GOT3 (cell line): ENCODE data around the gene KCTD8.
"Not testable (repeated sequence)": the region's sequence is repeated elsewhere in the genome, so short reads cannot be mapped to it uniquely, and the experiment has no call there.

Experiments
- DNase-seq: peaks from one replicate; lab custom pipeline; 2025; ENCODE audit warnings: mixed read lengths; lab: John Stamatoyannopoulos, UW

KCTD8 gene

DNA sequence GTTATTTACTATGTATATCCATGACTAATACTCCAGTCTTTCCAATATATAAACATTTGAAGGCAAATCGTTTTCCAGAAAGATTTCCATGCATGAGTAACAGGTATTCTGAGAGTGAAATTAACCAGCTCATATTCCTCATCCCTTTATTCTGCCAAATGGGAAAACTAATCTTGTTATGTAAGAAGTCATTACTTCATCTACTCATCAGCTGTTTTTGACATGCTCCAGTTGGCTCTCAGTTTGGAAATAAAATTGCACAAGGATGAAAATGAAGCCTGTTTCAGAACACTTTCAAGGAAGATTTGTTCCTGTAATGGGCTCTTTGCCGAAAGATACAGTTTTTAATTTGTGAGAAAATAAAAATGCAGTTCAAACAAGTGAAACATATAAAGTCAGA, 121.9 kb downstream of the KCTD8 start:
- no peak for DNase-seq

DNA sequence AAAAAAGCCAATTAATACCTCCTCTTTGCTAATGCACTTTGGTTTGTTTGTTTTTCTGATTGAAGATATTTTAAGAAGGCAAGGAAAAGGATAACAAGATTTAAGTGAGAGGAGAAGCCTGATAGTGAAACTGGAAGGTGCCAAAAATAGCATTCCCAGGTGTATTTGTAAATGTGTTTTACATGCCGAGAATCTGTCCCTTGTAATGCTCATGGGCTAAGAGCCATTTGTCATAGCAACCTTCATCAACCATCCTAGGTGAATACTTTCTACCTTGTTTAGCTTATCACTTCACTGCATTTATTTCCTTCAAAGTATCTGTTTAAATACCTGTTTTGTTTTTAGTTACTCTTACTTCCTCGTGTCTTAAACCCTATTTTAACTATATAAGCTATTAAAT, 127.8 kb downstream of the KCTD8 start:
- DNase-seq, result no peak

DNA sequence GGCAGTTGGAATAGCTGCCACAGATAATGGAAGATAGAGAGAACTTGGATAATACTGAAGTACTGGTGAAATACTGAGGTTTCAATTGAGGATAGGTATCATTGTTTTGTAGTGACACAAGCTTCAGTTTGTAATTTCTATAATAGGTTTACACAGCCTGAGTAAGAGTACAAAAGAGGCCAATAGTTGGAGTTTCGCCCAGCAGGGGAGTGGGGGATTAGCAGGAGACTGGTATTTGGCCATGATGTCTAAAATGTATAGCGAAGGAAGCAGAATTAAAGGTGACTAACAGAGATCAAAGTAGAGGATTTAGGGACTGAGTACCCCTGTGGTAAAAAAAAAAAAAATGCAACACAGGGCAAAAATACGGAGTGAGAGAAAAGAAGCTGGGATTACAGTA, 129.5 kb downstream of the KCTD8 start:
- no peak for DNase-seq

DNA sequence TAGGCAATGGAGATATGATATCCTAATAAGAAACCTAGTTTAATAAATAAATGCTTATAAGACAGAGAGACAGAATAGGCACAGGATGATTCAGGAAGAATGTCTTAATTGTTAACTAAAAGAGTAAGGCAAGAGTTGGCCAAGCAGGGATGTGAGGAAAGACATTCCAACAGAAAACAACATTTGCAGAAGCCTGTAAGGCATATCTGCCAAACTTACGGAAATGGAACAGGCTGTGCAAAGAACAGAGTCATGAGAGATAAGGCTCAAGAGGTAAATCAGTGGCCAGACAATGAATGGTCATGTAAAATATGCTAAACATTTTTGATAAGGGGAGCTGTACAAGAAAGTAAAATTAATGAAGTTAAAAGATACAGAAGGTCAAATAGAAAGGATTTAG, 134.9 kb downstream of the KCTD8 start:
- DNase-seq, result no peak

DNA sequence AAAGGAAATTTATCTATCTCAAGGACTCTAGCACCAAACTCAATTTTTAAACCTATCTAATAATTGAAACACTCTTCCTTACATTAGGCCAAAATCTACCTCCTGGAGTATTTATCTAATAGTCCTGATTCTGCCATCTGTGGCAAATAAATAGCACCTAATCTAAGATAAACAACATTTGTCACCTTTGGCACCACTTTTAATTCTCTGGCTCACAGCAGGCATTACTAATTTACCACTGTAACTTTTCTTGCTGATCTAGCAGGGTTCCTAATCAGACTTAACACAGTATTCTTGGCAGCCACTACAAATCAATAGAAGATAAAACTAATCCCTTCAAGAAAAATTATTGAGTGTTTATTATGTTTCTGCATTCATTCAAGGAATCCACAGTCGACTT, 161.1 kb downstream of the KCTD8 start:
- DNase-seq, result no peak

DNA sequence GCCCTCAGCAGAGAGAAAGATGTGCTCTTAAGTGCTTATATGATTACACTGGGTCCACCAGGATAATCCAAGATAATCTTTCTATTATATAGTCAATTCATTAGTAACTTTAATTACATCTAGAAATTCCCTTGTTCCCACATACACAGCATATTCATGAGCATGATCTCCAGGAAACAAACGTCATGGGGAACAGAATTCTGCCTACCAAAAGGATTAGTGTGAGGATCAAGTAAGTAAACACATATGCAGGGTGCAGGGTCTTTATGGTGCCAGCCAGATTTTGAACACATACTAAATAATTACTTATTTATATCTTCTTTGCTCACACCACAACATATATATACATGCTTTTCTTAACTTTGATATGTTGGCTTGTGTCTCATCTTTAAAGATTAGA, 169.1 kb downstream of the KCTD8 start:
- DNase-seq, result no peak

DNA sequence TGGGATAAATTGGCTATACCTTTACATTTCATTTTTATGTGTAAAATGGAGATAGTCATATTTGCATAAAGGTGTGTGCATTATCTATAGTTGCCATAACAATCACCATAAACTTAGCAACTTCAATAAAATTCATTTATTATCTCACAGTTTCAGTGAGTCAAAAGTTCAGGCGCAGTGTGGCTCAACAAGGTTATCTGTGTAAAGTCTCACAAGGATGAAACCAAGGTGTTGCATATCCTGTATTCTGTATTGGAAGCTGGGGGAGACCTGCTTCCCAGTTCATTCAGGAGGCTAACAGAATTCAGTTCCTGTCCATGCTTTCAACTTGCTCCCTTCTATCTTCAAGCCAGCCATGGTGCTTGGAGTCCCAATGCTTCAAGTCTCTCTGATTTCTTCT, 169.5 kb downstream of the KCTD8 start:
- no peak for DNase-seq

DNA sequence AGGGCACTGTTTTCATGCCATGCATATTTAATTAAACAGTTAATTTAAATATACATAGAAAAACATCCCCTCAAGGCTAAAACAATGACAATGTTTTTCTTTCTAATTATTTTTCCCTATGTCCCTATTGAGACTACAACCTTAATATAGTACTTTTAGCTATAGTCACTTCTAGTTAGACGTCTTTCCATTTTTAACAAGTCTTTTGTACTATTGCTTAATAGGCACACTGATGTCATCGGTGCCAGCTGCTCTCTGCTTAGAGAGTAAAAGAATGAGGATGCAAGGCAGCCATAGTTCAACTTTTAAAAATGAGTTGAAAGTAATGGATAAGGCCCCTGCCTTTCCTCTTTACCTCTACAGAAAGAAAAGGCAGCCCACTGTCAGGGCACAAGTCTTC, 191.1 kb downstream of the KCTD8 start:
- no peak for DNase-seq

DNA sequence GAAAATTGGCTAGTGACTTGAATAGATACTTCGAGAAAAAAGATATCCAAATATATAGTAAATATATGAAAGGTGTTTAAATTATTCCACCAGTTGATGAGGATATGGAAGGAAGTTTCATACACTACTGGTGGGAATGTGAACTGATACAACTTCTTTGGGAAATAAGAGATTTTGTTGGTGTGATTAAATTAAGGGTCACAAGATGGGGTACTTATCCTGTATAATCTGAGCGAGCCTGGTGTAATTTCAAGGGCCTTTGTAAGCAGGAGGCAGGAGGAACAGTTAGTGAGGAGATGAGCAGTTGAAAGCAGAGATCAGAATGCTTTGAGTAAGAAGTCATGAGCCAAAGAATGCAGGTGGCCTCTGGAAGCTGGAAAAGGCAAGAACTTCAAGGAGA, 192.2 kb downstream of the KCTD8 start:
- DNase-seq, result no peak

DNA sequence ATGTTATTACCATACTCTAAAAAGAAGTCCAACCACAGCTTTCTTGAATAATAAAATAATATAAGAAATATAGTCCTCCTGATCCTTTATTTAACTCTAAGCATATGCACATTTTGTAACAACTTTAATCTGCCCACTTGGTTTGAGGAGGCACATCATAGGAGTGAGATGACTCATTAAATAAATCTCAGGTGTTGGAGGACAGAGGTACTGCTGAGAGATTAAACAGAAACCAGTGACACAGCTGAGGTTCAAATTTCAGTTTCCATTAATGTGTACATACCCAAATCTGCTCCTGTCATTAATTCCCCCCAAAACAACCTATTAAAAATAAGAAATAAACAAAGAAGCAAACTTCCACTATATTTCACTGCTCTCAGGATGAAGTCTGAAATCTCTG, 211.0 kb downstream of the KCTD8 start:
- DNase-seq, result no peak

DNA sequence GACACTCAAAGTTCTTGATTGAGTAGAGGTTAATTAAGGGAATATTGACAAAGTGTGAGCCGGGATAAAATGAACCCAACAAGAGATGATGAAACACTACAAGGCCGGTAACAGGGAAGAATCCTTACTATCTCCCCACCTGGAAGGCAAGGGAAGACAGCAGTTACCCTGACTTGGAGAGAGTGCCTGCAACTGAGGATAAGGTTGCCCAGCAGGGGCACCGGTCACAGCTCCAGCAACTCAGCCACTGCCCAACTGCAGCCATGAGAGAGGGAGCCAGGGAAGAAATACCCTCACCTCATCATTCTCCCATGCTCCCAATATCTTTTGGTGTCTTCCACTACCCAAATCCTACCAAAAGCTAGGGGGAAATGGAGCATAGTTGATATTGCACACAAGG, 212.7 kb downstream of the KCTD8 start:
- no peak for DNase-seq

DNA sequence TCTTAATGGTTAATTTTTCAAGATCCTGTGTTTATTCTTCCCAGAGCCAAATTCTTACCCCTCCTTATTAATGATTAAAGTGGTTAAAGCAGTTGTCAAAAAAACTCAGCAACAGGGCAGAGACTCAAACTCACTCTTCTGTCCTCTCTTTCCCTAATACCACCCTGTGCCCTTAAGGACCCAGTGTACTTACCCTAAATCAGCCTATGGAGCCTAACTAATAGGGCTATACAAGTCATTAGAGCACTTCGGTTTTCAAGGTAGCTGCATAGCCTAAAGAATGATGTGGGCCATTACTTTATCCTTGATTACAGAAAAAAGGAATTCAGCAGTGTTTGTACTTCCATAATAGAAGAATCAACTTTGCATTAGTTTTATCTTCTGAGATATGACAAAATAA, 216.3 kb downstream of the KCTD8 start:
- DNase-seq, result no peak

DNA sequence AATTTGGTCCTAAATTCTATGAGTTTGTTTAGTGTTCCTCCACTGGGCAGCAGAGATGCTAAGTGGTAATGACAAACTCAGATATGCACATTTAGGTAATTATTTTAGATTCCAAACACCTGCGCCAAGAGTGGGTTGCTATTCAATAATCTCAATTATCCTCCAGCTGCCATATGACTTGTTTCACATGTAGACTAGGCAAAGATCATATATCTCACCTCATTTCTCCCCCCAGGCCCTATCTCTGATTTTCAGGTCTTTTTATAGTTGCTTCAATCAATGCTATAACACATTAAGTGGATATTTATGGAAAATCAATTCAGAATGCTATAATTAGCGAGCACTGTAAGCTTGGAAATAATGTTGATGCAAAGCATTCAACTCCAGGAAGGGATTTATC, 217.6 kb downstream of the KCTD8 start:
- DNase-seq, result no peak

DNA sequence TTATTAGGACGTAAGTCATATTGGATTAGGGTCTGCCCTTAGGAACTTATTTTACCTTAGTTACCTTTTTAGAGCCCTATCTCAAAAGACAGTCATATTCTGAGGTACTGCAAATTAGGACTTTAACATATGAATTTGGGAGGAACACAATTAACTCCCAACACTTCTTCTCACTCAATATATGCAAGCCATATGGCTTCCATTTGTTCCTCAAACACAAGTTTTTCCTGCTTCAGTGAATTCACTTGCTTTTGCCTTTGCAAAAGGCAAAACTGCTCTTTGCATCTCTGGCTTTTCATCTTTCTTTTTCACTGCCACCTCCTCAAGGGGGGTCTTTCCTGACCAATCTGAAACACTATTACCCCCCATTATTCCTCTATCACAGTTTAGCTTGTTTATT, 220.3 kb downstream of the KCTD8 start:
- no peak for DNase-seq

DNA sequence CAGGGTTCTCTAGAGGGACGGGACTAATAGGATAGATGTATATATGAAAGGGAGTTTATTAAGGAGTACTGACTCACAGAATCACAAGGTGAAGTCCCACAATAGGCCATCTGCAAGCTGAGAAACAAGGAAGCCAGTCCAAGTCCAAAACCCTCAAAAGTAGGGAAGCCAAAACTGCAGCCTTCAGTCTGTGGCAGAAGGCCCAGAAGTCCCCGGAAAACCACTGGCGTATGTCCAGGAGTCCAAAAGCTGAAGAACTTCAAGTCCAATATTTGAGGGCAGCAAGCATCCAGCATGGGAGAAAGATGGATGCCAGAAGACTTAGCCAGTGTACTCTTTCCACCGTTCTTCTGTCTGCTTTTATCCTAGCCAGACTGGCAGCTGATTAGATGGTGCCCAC, 227.2 kb downstream of the KCTD8 start:
- DNase-seq, result no peak

DNA sequence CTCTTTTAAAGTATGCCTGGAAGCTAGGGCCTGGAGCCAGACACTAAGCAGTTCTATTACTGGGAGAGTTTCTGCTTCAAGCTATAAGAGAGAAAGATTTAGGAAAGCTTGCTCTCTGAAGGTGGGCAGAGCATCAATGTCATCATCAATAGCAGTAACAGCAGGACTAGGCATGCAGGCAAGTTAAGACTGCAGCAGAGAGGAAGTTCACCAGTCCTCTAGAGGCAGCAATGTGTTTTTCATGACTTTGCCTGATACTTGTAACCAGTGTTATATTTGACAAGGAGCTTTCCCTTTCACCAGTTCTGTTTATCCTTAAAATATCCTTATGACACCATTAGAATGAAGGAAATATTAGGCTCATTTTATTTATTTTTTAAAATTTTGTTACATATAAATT, 237.9 kb downstream of the KCTD8 start:
- DNase-seq, result no peak

DNA sequence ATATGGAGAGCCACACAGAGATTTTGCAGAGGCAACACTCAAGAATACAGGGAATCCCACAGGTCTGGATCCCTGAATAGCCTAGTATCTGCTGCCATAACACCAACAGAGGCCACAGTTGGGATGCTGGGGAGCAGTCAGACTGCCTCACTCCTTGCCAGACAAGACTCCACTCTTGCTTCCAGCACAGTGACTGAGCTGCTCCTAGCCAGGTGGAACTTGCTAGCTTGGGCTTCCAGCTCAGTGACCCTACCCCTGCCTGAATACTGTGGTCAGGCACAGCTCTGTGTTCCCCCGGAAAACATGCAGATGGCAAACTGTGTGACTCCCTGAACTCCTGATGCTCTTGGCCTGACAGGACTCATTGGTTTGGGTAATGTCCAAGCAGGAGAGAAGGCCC, 251.8 kb downstream of the KCTD8 start:
- no peak for DNase-seq

DNA sequence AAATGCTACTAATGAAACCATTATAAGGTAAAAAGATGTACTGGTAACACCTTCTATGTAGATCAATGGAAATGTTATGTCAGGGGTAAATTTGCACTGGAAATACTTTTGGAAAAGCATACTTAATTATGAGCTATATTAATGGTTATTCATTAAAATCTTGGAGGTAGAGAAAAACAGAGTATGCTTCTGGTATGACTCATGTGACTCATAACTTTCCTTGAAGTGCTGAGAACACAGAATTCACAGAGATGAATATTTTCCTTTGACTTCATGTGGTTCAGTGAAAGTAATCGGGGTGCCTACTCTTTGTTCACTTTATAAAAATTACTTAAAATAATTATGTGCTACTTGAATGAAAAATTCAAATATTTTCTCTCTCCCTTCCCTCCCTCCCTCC, 254.2 kb downstream of the KCTD8 start:
- no peak for DNase-seq

DNA sequence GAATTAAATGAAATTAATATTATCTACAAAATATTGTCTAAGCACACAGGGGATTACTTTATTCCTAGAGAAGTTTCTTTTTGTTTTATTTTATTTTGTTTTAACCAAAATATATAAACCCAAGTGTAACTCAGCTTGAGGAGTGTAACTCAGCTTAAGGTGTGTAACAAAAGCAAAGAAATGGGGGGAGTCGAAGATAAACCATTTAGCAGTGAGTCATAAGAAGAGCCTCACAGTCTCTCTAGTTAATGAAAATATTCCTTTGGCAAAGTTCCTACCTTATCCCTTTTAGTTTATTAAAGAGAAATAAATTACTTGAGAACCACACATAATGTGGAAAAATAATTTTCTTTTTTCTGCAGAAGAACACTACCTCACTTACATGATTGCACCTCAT, 261.8 kb downstream of the KCTD8 start:
- DNase-seq, result no peak

DNA sequence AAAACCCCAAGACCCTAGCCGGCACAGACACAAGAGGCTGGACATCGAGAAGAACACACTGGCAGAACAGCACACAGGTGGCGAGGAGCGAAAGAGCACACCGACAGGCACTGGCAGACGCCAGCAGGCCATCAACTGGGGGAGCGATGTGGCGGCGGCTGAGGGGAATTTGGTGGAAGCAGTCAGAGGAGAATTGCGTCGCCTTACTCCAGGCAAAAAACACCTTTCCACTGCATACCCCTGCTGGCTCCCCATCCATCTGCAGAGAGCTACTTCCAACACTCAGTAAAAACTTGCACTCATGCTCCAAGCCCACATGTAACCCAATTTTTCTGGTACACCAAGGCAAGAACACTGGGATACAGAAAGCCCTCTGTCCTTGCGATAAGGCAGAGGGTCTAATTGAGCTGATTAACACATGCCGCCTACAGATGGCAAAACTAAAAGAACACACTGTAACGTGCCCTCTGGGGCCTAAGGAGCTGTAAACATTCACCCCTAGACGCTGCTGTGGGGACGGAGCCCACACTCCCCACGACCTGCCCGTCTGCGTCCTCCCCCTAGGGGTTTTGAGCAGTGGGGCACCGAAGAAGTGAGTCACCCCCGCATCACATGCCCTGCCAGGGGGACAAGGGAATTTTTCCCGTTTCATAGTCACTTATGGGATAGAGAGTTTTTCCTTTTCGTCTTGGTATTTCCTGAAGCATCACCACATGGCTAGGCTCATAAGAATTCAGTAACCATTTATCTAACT, 262.3 kb downstream of the KCTD8 start:
- no peak for DNase-seq

DNA sequence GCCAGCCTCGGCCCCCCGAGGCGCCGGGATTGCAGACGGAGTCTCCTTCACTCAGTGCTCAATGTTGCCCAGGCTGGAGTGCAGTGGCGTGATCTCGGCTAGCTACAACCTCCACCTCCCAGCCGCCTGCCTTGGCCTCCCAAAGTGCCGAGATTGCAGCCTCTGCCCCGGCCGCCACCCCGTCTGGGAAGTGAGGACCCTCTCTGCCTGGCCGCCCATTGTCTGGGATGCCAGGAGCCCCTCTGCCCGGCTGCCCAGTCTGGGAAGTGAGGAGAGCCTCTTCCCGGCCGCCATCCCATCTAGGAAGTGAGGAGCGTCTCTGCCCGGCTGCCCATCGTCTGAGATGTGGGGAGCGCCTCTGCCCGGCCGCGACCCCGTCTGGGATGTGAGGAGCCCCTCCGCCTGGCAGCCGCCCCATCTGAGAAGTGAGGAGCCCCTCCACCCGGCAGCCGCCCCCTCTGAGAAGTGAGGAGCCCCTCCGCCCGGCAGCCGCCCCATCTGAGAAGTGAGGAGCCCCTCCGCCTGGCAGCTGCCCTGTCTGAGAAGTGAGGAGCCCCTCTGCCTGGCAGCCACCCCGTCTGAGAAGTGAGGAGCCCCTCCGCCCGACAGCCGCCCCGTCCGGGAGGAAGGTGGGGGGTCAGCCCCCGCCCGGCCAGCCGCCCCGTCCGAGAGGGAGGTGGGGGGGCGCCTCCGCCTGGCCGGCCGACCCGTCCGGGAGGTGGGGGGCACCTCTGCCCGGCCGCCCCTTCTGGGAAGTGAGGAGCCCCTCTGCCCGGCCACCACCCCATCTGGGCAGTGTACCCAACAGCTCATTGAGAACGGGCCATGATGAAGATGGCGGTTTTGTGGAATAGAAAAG, 266.9 kb downstream of the KCTD8 start:
- DNase-seq, result not testable (repeated sequence)

DNA sequence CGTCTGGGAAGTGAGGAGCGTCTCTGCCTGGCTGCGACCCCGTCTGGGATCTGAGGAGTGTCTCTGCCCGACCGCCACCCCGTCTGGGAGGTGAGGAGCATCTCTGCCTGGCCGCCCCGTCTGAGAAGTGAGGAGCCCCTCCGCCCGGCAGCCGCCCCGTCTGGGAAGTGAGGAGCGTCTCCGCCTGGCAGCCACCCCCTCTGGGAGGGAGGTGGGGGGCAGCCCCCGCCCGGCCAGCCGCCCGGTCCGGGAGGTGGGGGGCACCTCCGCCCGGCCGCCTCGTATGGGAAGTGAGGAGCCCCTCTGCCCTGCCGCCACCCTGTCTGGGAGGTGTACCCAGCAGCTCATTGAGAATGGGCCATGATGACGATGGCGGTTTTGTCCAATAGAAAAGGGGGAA, 280.8 kb downstream of the KCTD8 start:
- not testable (repeated sequence) for DNase-seq

DNA sequence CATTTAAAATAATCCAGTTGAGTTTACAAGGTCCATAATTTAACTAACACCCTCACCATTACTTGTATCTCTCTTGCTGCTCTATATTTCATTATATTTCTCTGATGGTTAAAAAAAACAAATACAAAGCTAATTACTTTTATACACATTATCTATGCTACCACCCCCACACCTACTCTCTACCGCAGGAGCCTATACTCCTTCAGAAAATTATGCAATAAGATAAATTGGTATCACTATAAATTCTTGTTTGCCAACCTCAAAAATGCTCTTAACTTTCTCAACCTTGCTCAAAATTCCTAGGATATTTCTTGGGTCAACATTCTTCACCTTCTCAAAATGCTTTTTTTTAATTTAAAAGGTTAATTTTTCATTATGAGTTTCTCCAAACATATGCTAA, 282.7 kb downstream of the KCTD8 start:
- no peak for DNase-seq
